Activated naive CD8-positive, alpha-beta T cell (primary cell): ENCODE results near the gene SPATA16.
"Not testable (repeated sequence)": the region's sequence is repeated elsewhere in the genome, so short reads cannot be mapped to it uniquely, and the experiment has no call there.

Source experiments
- H3K27ac Mint-ChIP-seq: one replicate; pipeline ENCODE4 v1.8.0; 2021; ENCODE audit warnings: mixed read lengths
- H3K27me3 Mint-ChIP-seq: one replicate; pipeline ENCODE4 v1.8.0; 2021; ENCODE audit warnings: mixed read lengths
- H3K36me3 Mint-ChIP-seq: one replicate; pipeline ENCODE4 v1.8.0; 2021; ENCODE audit warnings: mixed read lengths
- H3K4me1 Mint-ChIP-seq: one replicate; pipeline ENCODE4 v1.8.0; 2021; ENCODE audit warnings: low read depth, mixed read lengths
- H3K4me3 Mint-ChIP-seq: one replicate; pipeline ENCODE4 v1.8.0; 2021; ENCODE audit warnings: mild to moderate bottlenecking, mixed read lengths
- H3K9me3 Mint-ChIP-seq: one replicate; pipeline ENCODE4 v1.8.0; 2021; ENCODE audit warnings: low read depth, mixed read lengths

The SPATA16 gene

GRCh38 chr3:173140986-173141385 is at the start of gene SPATA16:
SPATA16 (minus strand) TSS chr3:173141235; CDS start chr3:173117731, 23,504 bp downstream.
- no peak within 1 kb of the TSS for H3K4me3 Mint-ChIP-seq
- H3K27ac Mint-ChIP-seq: no peak within 1 kb of the TSS
- H3K4me1 Mint-ChIP-seq: no peaks in the 10 kb centered on the region
- no peaks in the 10 kb centered on the region for H3K27me3 Mint-ChIP-seq
- H3K9me3 Mint-ChIP-seq: no peaks in the 10 kb centered on the region
- H3K36me3 Mint-ChIP-seq: no peaks in the 10 kb centered on the region

- not testable (repeated sequence) for H3K4me1 Mint-ChIP-seq, H3K36me3 Mint-ChIP-seq, H3K27ac Mint-ChIP-seq, H3K4me3 Mint-ChIP-seq, H3K9me3 Mint-ChIP-seq, H3K27me3 Mint-ChIP-seq
These were observed 42.0 kb upstream of the SPATA16 start for GRCh38 chr3:173183022-173183421.

GRCh38 chr3:173173652-173174051 is 32.6 kb upstream of the SPATA16 start:
- Mint-ChIP-seq H3K9me3 (no peaks in the 10 kb centered on the region), H3K36me3 (no peaks in the 10 kb centered on the region), H3K27me3 (no peaks in the 10 kb centered on the region), H3K27ac (no peak overlapping the region), H3K4me1 (no peaks in the 10 kb centered on the region), H3K4me3 (no peak overlapping the region)

- not testable (repeated sequence) for H3K4me3 Mint-ChIP-seq, H3K9me3 Mint-ChIP-seq, H3K4me1 Mint-ChIP-seq, H3K27ac Mint-ChIP-seq, H3K27me3 Mint-ChIP-seq, H3K36me3 Mint-ChIP-seq
These were observed 18.1 kb upstream of the SPATA16 start for GRCh38 chr3:173159139-173159538.

GRCh38 chr3:173156533-173156932 is 15.5 kb upstream of the SPATA16 start:
- H3K27me3 Mint-ChIP-seq, H3K27ac Mint-ChIP-seq, H3K4me3 Mint-ChIP-seq, H3K36me3 Mint-ChIP-seq, H3K9me3 Mint-ChIP-seq, H3K4me1 Mint-ChIP-seq: not testable (repeated sequence)

GRCh38 chr3:173153631-173154030 is 12.6 kb upstream of the SPATA16 start:
- Mint-ChIP-seq H3K4me1 (no peaks in the 10 kb centered on the region), H3K4me3 (no peak overlapping the region), H3K27ac (no peak overlapping the region), H3K9me3 (peaks cover 3% of the 10 kb centered on the region), H3K27me3 (no peaks in the 10 kb centered on the region), H3K36me3 (no peaks in the 10 kb centered on the region)

GRCh38 chr3:173139420-173139819 is 1.6 kb downstream of the SPATA16 start:
- H3K36me3 Mint-ChIP-seq: no peaks in the 10 kb centered on the region
- H3K4me3 Mint-ChIP-seq: no peak overlapping the region
- H3K27me3 Mint-ChIP-seq: no peaks in the 10 kb centered on the region
- no peaks in the 10 kb centered on the region for H3K4me1 Mint-ChIP-seq
- no peak overlapping the region for H3K27ac Mint-ChIP-seq
- no peaks in the 10 kb centered on the region for H3K9me3 Mint-ChIP-seq

- H3K27ac Mint-ChIP-seq: no peak overlapping the region
- H3K27me3 Mint-ChIP-seq: no peaks in the 10 kb centered on the region
- no peak overlapping the region for H3K4me3 Mint-ChIP-seq
- H3K36me3 Mint-ChIP-seq: no peaks in the 10 kb centered on the region
- no peaks in the 10 kb centered on the region for H3K9me3 Mint-ChIP-seq
- H3K4me1 Mint-ChIP-seq: no peaks in the 10 kb centered on the region
These were observed 3.0 kb downstream of the SPATA16 start for GRCh38 chr3:173138026-173138425.

GRCh38 chr3:173135059-173135458 is 6.0 kb downstream of the SPATA16 start:
- H3K4me1 Mint-ChIP-seq: no peaks in the 10 kb centered on the region
- H3K27ac Mint-ChIP-seq: no peak overlapping the region
- no peak overlapping the region for H3K4me3 Mint-ChIP-seq
- H3K36me3 Mint-ChIP-seq: no peaks in the 10 kb centered on the region
- no peaks in the 10 kb centered on the region for H3K9me3 Mint-ChIP-seq
- H3K27me3 Mint-ChIP-seq: no peaks in the 10 kb centered on the region

- H3K27me3 Mint-ChIP-seq: no peaks in the 10 kb centered on the region
- no peaks in the 10 kb centered on the region for H3K36me3 Mint-ChIP-seq
- no peak overlapping the region for H3K4me3 Mint-ChIP-seq
- no peaks in the 10 kb centered on the region for H3K4me1 Mint-ChIP-seq
- no peak overlapping the region for H3K27ac Mint-ChIP-seq
- no peaks in the 10 kb centered on the region for H3K9me3 Mint-ChIP-seq
These were observed 12.4 kb downstream of the SPATA16 start for GRCh38 chr3:173128633-173129032.

GRCh38 chr3:173111321-173111720 is 29.7 kb downstream of the SPATA16 start:
- no peak overlapping the region for H3K4me3 Mint-ChIP-seq
- H3K27ac Mint-ChIP-seq: no peak overlapping the region

GRCh38 chr3:173109143-173109542 is 31.9 kb downstream of the SPATA16 start:
- Mint-ChIP-seq H3K36me3 (no peaks in the 10 kb centered on the region), H3K27ac (no peak overlapping the region), H3K27me3 (peaks cover 1% of the 10 kb centered on the region), H3K9me3 (peaks cover 13% of the 10 kb centered on the region), H3K4me3 (no peak overlapping the region), H3K4me1 (no peaks in the 10 kb centered on the region)

More at GRCh38 chr3:173111321-173111720, 29.7 kb downstream of the SPATA16 start:
- peaks cover 3% of the 10 kb centered on the region for H3K9me3 Mint-ChIP-seq
- H3K4me1 Mint-ChIP-seq: no peaks in the 10 kb centered on the region
- H3K27me3 Mint-ChIP-seq: peaks cover 1% of the 10 kb centered on the region
- H3K36me3 Mint-ChIP-seq: no peaks in the 10 kb centered on the region

- Mint-ChIP-seq H3K9me3 (peaks cover 27% of the 10 kb centered on the region), H3K36me3 (no peaks in the 10 kb centered on the region), H3K27me3 (no peaks in the 10 kb centered on the region), H3K27ac (no peak overlapping the region), H3K4me1 (no peaks in the 10 kb centered on the region), H3K4me3 (no peak overlapping the region)
These were observed 37.6 kb downstream of the SPATA16 start for GRCh38 chr3:173103469-173103868.

- Mint-ChIP-seq H3K9me3 (peaks cover 13% of the 10 kb centered on the region), H3K4me1 (no peaks in the 10 kb centered on the region), H3K27me3 (no peaks in the 10 kb centered on the region), H3K36me3 (no peaks in the 10 kb centered on the region), H3K4me3 (no peak overlapping the region), H3K27ac (no peak overlapping the region)
These were observed 42.1 kb downstream of the SPATA16 start for GRCh38 chr3:173098959-173099358.

- Mint-ChIP-seq H3K27ac (no peak overlapping the region), H3K27me3 (no peaks in the 10 kb centered on the region), H3K36me3 (no peaks in the 10 kb centered on the region)
These were observed 43.8 kb downstream of the SPATA16 start for GRCh38 chr3:173096994-173097785.

GRCh38 chr3:173096140-173096539 is 44.9 kb downstream of the SPATA16 start:
- Mint-ChIP-seq H3K4me3 (no peak overlapping the region), H3K27me3 (no peaks in the 10 kb centered on the region), H3K27ac (no peak overlapping the region), H3K9me3 (peaks cover 4% of the 10 kb centered on the region), H3K4me1 (no peaks in the 10 kb centered on the region), H3K36me3 (no peaks in the 10 kb centered on the region)

More at GRCh38 chr3:173096994-173097785, 43.8 kb downstream of the SPATA16 start:
- H3K4me3 Mint-ChIP-seq: no peak overlapping the region
- no peaks in the 10 kb centered on the region for H3K4me1 Mint-ChIP-seq
- H3K9me3 Mint-ChIP-seq: peaks cover 9% of the 10 kb centered on the region
